ENCODE measurements around the gene HBS1L.

HBS1L gene

GRCh38 chr6:135054569-135055498 is at the start of gene HBS1L:
Gene HBS1L (minus strand): TSS chr6:135054822. CDS start chr6:135054691, 131 bp downstream.
- DNase-seq = peak; percentile 89

GRCh38 chr6:135104199-135104598 is 49.6 kb upstream of the HBS1L start:
- no peak for DNase-seq

- no peak for DNase-seq
These were observed 47.6 kb upstream of the HBS1L start for GRCh38 chr6:135102191-135102590.

- no peak for DNase-seq
These were observed 42.5 kb upstream of the HBS1L start for GRCh38 chr6:135097172-135097571.

GRCh38 chr6:135096403-135097130 is 41.9 kb upstream of the HBS1L start:
- no peak for DNase-seq

GRCh38 chr6:135095716-135096115 is 41.1 kb upstream of the HBS1L start:
- DNase-seq = no peak

GRCh38 chr6:135094403-135094821 is 39.8 kb upstream of the HBS1L start:
- no peak for DNase-seq

- DNase-seq = no peak
These were observed 39.0 kb upstream of the HBS1L start for GRCh38 chr6:135093578-135093977.

- no peak for DNase-seq
These were observed 38.1 kb upstream of the HBS1L start for GRCh38 chr6:135092724-135093123.

GRCh38 chr6:135090819-135091218 is 36.2 kb upstream of the HBS1L start:
- DNase-seq = no peak

- DNase-seq = no peak
These were observed 35.3 kb upstream of the HBS1L start for GRCh38 chr6:135089901-135090300.

GRCh38 chr6:135088818-135089809 is 34.5 kb upstream of the HBS1L start:
- DNase-seq = no peak

- no peak for DNase-seq
These were observed 33.7 kb upstream of the HBS1L start for GRCh38 chr6:135088281-135088680.

- DNase-seq = no peak
These were observed 33.2 kb upstream of the HBS1L start for GRCh38 chr6:135087803-135088202.

- DNase-seq = no peak
These were observed 32.8 kb upstream of the HBS1L start for GRCh38 chr6:135087403-135087802.

GRCh38 chr6:135086414-135086764 is 31.8 kb upstream of the HBS1L start:
- no peak for DNase-seq

GRCh38 chr6:135085700-135086413 is 31.2 kb upstream of the HBS1L start:
- no peak for DNase-seq

GRCh38 chr6:135084916-135085269 is 30.3 kb upstream of the HBS1L start:
- DNase-seq = no peak

- DNase-seq = no peak
These were observed 29.6 kb upstream of the HBS1L start for GRCh38 chr6:135084001-135084915.

- no peak for DNase-seq
These were observed 27.3 kb upstream of the HBS1L start for GRCh38 chr6:135081966-135082365.

- no peak for DNase-seq
These were observed 20.4 kb upstream of the HBS1L start for GRCh38 chr6:135075018-135075417.

All from NCI-H446 treated with DMSO at 0.1 percent for 48 hours (cell line).